Stimulated activated naive CD8-positive, alpha-beta T cell treated with anti-CD3 and anti-CD28 coated beads, Interleukin-15, Interleukin-2, amounts not matched to agents 100 ng/mL and 50 ng/mL, for 24 hours (primary cell): Measurements from ENCODE around the gene HNF1A.

Experiments used
- H3K27ac Mint-ChIP-seq: one replicate; pipeline ENCODE4 v1.8.0; 2021; ENCODE audit warnings: mild to moderate bottlenecking, mixed read lengths
- H3K27me3 Mint-ChIP-seq: one replicate; pipeline ENCODE4 v1.8.0; 2021; ENCODE audit warnings: mixed read lengths
- H3K36me3 Mint-ChIP-seq: one replicate; pipeline ENCODE4 v1.8.0; 2021; ENCODE audit warnings: low read depth, mixed read lengths
- H3K4me1 Mint-ChIP-seq: one replicate; pipeline ENCODE4 v1.8.0; 2021; ENCODE audit warnings: low read depth, mixed read lengths
- H3K4me3 Mint-ChIP-seq: one replicate; pipeline ENCODE4 v1.8.0; 2021; ENCODE audit warnings: mild to moderate bottlenecking, mixed read lengths
- H3K9me3 Mint-ChIP-seq: one replicate; pipeline ENCODE4 v1.8.0; 2021; ENCODE audit warnings: mixed read lengths

Gene HNF1A

DNA sequence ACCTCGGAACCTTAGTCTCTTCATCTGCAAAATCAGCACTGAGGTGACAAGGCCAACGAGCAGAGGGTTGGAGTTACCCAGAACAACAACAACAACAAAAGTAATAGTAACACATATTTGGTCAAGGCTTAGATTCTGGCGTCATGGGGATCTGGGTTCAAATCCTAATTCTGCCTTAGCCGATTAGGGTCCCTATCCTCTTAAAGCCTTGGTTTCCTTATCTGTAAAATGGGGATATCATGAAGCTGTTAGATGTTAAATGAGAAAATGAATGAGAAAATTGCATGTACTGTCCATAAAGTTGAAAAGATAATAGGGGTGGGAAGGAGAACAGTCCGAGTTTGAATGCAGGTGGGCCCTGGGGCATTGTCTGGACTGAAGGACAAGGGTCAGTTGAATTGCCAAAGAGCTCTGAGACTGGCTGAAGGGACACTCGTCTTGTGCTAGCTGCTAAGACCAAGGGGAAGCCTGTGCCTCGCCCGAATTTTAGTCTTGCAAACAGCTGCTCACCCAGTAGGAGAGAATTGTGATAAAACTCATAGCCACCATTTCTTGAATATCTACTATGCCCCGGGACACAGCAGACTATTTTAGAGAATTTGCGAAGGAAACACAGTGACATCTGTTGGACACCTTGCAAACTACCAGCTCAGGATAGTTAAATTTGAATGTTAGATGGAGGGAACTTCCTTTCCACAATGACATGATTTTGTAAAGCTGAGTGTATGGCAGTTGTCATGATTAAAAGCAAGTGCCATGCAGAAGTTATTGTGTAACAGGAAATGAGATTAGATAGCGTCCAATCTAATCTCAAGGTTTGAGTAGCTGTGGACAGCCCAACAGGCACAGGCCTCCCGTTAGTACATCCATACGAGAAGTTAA, 6.8 kb upstream of the HNF1A start:
- Mint-ChIP-seq H3K9me3 (no peaks in the 10 kb centered on the region), H3K36me3 (no peaks in the 10 kb centered on the region), H3K4me1 (peaks cover 7% of the 10 kb centered on the region), H3K27ac (no peak overlapping the region), H3K4me3 (no peak overlapping the region), H3K27me3 (no peaks in the 10 kb centered on the region)

DNA sequence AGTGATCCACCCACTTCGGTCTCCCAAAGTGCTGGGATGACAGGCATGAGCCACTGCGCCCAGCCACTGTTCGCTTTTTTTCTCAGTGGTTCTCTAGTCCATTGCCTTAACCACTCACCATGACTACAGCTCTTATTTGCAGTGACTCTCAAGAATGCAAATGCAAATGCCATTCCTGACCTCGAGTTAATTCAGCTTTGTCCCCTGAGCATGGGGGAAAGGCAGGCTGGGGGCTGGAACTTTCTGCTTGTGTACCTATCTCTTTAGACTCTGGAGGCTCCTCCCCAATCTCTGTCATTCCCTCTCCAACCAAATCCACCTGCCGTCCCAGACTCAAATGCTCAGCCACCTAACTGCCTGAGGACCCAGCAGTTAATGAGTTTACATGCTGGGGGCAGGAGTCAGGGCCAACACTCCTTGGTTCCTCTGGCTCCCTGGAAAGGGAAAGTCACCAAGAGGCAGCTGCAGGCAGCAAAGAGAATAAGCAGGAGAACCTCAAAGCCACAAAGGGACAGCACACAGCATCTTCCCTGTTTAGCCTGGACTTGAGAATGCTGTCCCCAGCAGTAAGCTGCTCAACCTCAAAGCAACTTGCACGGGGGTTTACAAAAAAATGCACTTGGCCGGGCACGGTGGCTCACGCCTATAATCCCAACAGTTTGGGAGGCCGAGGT, 5.3 kb upstream of the HNF1A start:
- Mint-ChIP-seq H3K27me3 (no peaks in the 10 kb centered on the region), H3K4me1 (peaks cover 7% of the 10 kb centered on the region), H3K4me3 (no peak overlapping the region), H3K9me3 (no peaks in the 10 kb centered on the region), H3K27ac (no peak overlapping the region), H3K36me3 (no peaks in the 10 kb centered on the region)

DNA sequence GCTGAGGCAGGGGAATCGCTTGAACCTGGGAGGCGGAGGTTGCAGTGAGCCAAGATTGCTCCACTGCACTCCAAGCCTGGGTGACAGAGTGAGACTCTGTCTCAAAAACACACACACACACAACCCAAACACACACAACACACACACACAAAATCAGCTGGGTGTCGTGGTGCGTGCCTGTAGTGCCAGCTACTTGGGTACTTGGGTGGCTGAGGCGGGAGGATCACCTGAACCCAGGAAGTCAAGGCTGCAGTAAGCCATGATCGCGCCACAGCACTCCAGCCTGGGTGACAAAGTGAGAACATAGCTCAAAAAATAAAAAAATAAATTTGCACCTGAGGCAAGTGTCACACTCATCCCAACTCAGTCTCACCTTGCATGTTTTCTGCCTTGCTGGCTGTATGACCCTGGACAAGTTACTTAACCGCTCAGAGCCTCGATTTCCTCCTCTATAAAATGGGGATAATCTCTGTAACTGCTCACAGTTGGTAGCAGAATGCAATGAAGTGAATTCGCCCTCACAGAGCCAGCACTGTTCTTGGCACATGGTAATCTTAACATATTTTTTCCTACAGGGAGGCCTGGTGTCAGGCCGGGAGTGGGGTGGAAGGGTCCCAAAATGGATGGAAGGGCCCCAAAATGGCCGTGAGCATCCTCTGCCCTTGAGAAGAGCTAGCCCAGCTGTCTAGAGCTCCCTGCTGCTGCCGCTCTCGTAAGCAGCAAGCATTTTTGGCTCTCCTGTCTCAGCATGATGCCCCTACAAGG, 630 bp upstream of the HNF1A start:
- H3K27ac Mint-ChIP-seq = no peak overlapping the region
- no peaks in the 10 kb centered on the region for H3K9me3 Mint-ChIP-seq
- no peak overlapping the region for H3K4me3 Mint-ChIP-seq
- H3K36me3 Mint-ChIP-seq = no peaks in the 10 kb centered on the region
- H3K27me3 Mint-ChIP-seq = no peaks in the 10 kb centered on the region
- no peaks in the 10 kb centered on the region for H3K4me1 Mint-ChIP-seq

DNA sequence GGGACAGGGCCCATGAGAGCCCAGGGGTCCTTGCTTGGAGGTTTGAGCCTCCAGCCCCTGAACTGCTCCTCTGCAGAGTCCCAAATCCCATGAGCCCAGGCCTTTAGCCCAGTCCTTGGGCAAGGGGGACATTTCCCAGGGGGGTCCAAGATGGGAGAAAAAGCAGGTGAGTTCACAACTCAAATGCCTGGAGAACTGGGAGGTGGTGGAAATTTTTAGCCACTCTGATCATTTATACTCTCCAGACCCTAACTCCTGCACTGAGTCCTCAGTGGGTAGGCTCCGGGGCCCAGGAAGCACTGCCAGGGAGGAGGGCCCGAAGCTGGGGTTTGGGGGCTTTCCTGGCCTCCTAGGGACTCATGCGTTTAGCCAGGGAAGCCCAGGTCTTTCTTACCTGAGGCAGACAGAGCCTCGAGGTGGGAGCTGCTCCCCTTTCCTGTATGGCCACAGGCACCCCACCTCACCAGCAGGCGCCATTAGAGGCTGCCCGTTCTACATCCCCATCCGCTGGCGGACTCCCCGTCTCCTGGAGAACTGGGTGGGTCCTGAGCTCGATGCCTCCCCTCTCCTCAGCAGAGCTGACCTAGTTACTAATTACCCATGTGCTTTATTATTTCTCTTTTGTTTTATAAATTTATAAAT, 998 bp downstream of the HNF1A start:
- Mint-ChIP-seq H3K36me3 (no peaks in the 10 kb centered on the region), H3K27ac (no peak overlapping the region), H3K4me1 (no peaks in the 10 kb centered on the region), H3K9me3 (no peaks in the 10 kb centered on the region), H3K4me3 (no peak overlapping the region), H3K27me3 (no peaks in the 10 kb centered on the region)

DNA sequence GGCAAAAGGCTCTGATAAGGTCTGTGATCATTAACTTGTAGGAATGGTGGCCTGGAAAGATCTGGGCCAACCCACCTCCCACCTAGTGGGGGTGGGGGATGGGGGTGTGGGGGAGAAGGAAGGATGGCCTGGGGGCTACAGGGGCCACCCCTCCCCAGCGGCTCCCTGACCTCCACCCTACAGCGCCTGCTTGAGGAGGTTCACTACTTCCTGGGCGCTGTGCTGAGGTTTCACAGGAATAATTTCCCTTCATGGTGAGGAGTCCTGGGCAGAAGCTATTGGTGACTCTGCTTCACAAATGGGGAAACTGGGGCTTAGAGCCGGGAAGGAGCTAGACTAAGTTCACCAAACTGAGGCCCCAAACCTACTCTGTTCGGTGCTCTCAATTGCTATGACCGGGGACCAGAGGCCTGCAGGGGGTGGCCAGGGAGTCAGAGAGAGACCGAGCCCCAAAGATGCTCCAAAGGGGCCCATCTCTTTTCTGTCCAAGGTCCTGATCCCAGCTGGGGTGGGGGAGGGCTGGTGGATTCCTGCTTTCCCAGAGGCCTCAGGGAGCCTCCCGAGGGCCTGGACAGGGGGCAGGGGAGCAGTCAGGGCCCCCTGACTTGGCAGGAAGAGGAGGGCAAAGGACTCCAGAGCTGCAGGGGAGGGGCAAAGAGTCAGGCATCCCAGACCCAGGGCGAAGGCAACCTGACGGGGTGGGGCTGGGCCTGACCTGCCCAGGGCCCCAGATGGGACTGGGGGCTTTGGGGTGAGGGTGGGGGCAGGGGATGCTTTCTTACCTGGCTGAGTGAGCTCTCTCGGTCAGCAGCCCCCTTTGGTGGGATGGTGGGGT, 1.7 kb downstream of the HNF1A start:
- H3K27ac Mint-ChIP-seq = no peak overlapping the region
- H3K9me3 Mint-ChIP-seq = no peaks in the 10 kb centered on the region
- no peaks in the 10 kb centered on the region for H3K27me3 Mint-ChIP-seq

DNA sequence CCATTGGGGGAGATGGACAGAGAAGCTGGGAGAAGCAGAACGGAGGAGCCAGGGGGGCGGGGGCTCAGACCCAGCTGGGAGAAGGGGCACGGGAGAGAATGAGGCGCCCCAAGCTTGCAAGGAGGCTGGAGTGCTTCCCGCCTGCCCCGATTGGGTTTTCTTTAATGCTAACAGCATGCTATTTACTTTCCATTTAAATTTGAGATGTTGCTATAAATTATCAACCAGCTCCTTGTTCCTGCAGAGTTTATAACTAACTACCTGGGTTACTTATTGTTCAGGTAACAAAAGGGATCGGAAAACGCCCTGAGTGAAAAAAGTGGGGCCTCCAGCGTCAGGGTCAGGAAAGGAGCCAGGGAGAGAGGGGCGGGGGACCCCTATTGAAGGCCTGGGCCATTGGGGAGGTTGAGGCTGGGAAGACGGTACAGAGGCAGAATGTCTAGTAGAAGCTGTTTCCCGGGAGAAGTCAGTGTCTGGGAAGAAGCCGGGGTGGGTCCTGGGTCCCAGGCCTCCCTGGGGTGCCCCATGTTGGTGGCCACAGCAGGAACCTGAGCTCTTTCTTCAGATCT, 2.5 kb downstream of the HNF1A start:
- Mint-ChIP-seq H3K4me1 (no peaks in the 10 kb centered on the region), H3K27ac (no peak overlapping the region), H3K36me3 (no peaks in the 10 kb centered on the region), H3K27me3 (no peaks in the 10 kb centered on the region), H3K4me3 (no peak overlapping the region), H3K9me3 (no peaks in the 10 kb centered on the region)

More for the DNA sequence above, 1.7 kb downstream of the HNF1A start:
- Mint-ChIP-seq H3K36me3 (no peaks in the 10 kb centered on the region), H3K4me1 (no peaks in the 10 kb centered on the region), H3K4me3 (no peak overlapping the region)

DNA sequence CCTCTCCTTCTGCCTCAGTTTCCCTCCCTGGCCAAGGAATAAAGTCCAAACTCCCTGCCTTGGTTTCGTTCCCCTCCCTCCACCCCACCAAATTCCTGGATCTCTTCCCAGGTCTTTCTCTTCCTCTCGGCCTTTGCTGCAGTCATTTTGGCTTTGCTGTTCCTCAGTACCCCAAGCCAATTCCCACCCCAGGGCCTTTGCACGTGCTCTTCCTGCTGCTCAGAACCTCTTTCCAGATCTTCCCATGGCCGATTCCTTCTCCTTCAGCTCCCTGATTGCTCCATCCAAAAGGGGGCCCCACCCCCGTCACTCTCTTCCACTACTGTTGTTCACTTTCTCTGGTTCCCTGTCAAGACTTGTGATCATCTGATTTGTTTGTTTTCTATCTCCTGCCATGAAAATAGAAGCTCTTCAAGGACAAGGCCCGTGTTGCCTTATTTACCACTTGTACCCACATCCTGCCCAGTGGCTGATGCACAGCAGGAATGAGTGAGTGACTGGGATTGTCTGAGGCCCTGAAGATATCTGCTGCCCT, 3.1 kb downstream of the HNF1A start:
- Mint-ChIP-seq H3K27me3 (no peaks in the 10 kb centered on the region), H3K27ac (no peak overlapping the region), H3K4me3 (no peak overlapping the region), H3K4me1 (no peaks in the 10 kb centered on the region), H3K36me3 (no peaks in the 10 kb centered on the region), H3K9me3 (no peaks in the 10 kb centered on the region)

DNA sequence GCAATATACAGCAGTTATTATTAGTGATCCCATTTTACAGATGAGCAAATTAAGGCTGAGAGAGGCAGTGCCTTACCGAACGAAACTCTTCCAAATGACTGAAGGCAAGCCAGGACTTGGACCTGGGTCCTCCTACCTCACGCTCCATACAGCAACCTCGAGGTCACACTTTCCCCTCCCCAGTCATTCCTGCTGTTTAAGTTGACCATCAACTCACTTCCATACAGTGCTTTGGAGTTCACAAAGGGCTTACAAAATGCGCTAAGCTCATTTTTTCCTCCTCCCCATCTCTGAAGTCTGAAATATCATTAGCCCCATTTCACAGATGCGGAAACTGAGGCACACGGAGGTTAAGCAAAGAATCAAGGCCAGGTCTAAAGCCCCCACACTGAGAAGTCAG, 4.3 kb downstream of the HNF1A start:
- Mint-ChIP-seq H3K36me3 (no peaks in the 10 kb centered on the region), H3K27ac (no peak overlapping the region), H3K9me3 (no peaks in the 10 kb centered on the region), H3K4me1 (no peaks in the 10 kb centered on the region), H3K27me3 (no peaks in the 10 kb centered on the region), H3K4me3 (no peak overlapping the region)

DNA sequence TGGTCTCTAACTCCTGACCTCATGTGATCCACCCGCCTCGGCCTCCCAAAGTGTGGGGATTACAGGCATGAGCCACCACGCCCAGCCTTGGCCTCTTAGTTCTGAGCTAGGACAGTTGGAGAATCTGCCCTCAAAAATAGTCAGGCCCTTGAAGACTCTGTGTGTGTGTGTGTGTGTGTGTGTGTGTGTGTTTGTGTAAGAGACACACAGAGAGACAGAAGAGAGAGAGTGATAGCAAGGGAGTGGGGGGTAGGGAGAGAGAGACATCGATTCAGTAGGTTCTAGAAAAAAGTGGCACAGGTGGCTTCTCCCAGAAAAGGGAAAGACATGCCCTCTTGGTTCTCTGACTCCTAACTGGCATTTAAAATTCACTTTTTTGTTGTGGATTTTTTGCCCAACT, 5.4 kb downstream of the HNF1A start:
- H3K9me3 Mint-ChIP-seq = no peaks in the 10 kb centered on the region
- no peaks in the 10 kb centered on the region for H3K36me3 Mint-ChIP-seq
- no peaks in the 10 kb centered on the region for H3K4me1 Mint-ChIP-seq
- no peak overlapping the region for H3K27ac Mint-ChIP-seq
- no peak overlapping the region for H3K4me3 Mint-ChIP-seq
- no peaks in the 10 kb centered on the region for H3K27me3 Mint-ChIP-seq

DNA sequence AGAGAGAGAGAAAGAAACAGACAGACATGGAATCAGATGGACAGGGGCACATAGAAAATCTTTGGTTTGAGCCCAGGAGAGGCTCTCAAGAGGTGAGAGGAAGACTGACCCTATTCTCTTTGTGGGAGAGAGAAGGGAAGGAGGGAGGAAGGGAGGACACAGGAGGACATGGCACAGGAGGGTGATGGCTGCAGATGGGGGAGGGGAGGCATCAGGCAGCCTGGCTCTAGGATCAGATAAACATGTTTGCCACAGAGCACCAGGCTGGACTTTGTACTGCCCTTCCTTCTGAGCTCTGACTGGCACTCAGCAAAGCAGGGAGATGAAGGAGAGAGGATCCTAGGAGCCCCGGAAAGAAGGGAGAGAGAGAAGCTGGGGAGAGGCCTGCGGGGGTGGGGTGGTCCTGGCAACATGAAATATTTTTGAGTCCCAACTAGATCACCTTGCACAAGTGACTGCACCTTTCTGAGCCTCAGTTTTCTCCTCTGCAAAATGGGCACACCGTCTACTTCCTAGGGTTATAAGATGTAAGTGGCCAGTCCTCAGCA, 6.1 kb downstream of the HNF1A start:
- no peaks in the 10 kb centered on the region for H3K27me3 Mint-ChIP-seq
- H3K27ac Mint-ChIP-seq = no peak overlapping the region
- no peaks in the 10 kb centered on the region for H3K36me3 Mint-ChIP-seq
- H3K9me3 Mint-ChIP-seq = no peaks in the 10 kb centered on the region
- H3K4me1 Mint-ChIP-seq = no peaks in the 10 kb centered on the region
- H3K4me3 Mint-ChIP-seq = no peak overlapping the region

DNA sequence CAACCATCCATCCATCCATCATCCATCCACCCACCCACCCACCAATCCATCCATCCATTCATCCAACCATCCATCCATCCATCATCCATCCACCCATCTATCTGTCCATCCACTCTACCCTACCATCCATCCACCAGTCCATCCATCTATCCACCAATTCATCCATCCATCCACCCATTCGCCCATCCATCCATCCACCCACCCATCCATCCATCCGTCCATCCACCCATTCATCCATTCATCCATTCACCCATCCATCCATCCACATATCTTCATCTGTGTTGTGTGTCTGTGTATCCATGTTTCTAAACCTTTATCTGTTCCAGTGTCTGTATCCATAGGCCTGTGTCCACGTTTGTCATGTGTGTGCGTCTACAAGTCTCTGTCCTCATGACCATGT, 9.9 kb downstream of the HNF1A start:
- H3K4me3 Mint-ChIP-seq = no peak overlapping the region
- H3K27ac Mint-ChIP-seq = no peak overlapping the region
- no peaks in the 10 kb centered on the region for H3K9me3 Mint-ChIP-seq
- no peaks in the 10 kb centered on the region for H3K4me1 Mint-ChIP-seq
- H3K27me3 Mint-ChIP-seq = no peaks in the 10 kb centered on the region
- H3K36me3 Mint-ChIP-seq = no peaks in the 10 kb centered on the region

DNA sequence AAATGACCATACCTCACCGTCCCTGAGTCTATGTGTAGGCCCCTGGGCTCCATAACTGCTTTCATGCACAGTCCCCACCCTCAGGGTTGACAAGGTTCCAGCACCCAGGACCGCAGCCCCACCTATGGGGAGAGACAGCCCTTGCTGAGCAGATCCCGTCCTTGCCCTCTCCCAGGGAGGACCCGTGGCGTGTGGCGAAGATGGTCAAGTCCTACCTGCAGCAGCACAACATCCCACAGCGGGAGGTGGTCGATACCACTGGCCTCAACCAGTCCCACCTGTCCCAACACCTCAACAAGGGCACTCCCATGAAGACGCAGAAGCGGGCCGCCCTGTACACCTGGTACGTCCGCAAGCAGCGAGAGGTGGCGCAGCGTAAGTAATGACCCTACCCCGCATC, 10.3 kb downstream of the HNF1A start:
- H3K4me3 Mint-ChIP-seq = no peak overlapping the region

DNA sequence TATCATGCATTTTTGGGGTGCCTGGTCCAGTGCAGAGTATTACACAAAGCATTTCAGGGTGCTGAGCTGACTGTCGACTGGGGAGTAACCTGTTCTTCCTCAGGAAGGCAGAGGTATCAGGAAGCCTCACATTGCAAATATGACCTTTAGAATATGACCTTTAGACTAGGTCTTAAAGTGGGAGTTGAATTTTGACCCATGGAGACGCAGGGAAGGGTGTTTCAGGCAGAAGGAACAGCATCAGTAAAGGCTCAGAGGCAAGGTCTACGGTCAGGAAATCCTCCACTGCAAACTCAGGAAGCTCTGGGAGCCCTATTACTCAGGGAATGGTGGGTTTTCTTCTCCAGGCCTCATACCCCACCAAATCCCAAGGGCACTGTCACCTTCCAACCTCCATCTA, 11.3 kb downstream of the HNF1A start:
- peaks cover 1% of the 10 kb centered on the region for H3K27me3 Mint-ChIP-seq
- no peaks in the 10 kb centered on the region for H3K9me3 Mint-ChIP-seq
- no peak overlapping the region for H3K4me3 Mint-ChIP-seq
- no peak overlapping the region for H3K27ac Mint-ChIP-seq
- no peaks in the 10 kb centered on the region for H3K36me3 Mint-ChIP-seq
- H3K4me1 Mint-ChIP-seq = no peaks in the 10 kb centered on the region

More for the DNA sequence above, 10.3 kb downstream of the HNF1A start:
- no peaks in the 10 kb centered on the region for H3K9me3 Mint-ChIP-seq
- H3K27ac Mint-ChIP-seq = no peak overlapping the region
- no peaks in the 10 kb centered on the region for H3K27me3 Mint-ChIP-seq
- no peaks in the 10 kb centered on the region for H3K36me3 Mint-ChIP-seq
- H3K4me1 Mint-ChIP-seq = no peaks in the 10 kb centered on the region
